Endothelial cell of umbilical vein (primary cell): ENCODE data around the gene AMFR. TPM values are rescaled to one million over a fixed set of nuclear protein-coding genes. Genes with fewer than 3 reads are reported as not detected.

Source experiments
- BruUV-seq: library from RNA; stranded (reverse); fragments of 400-500 nt; replicated peaks from 2 replicates; lab custom pipeline; 2021; lab: Mats Ljungman, UMichigan
- CTCF ChIA-PET: fragments of 300-600, 350-600 bp; sonication (Branson Sonifier 250); formaldehyde crosslinking; loops from one replicate; lab custom pipeline; 2021; ENCODE audit warnings: antibody characterized with exemption, inconsistent platforms; lab: Charles Lee
- POLR2A ChIA-PET: fragments of 300-600, 350-600 bp; sonication (Branson Sonifier 250); formaldehyde crosslinking; loops from one replicate; lab custom pipeline; 2021; ENCODE audit warnings: antibody characterized with exemption, inconsistent platforms; lab: Charles Lee
- DNase-seq: peaks from one replicate; pipeline ENCODE4 v3.0.0-alpha.2; 2011; ENCODE audit warnings: low read depth, low spot score
- FAIRE-seq: peaks from 2 replicates; lab custom pipeline; 2011; peaks lifted over from hg19 to GRCh38; lab: Jason Lieb, UNC
- H2AFZ ChIP-seq: 2 replicates; pipeline ENCODE4 v1.6.0; 2012; ENCODE audit warnings: low read depth, low read length, control low read depth, inconsistent platforms
- H3K27ac ChIP-seq: 2 replicates; pipeline ENCODE4 v1.5.1; 2011; ENCODE audit warnings: low read depth, mild to moderate bottlenecking, control low read depth, low read length, moderate library complexity; ENCODE audit not compliant: insufficient read depth
- H3K27me3 ChIP-seq, 2 experiments: 2 replicates each; pipeline versions ENCODE4 v1.6.0 to v1.6.1; 2011; ENCODE audit warnings: low read length in 2 of 2, mixed read lengths in 1 of 2; ENCODE audit not compliant: control insufficient read depth in 2 of 2, insufficient read depth in 2 of 2
- H3K36me3 ChIP-seq, 2 experiments: 2 replicates in 1 of 2; 3 replicates in 1 of 2; pipeline ENCODE4 v1.5.1; 2011; ENCODE audit warnings: low read length in 2 of 2, mild to moderate bottlenecking in 1 of 2, moderate library complexity in 1 of 2; ENCODE audit not compliant: control insufficient read depth in 2 of 2, insufficient read depth in 2 of 2; ENCODE audit errors: extremely low read depth in 1 of 2
- H3K4me1 ChIP-seq: 3 replicates; pipeline ENCODE4 v1.5.1; 2011; ENCODE audit warnings: mild to moderate bottlenecking, low read length; ENCODE audit not compliant: control insufficient read depth, insufficient read depth; ENCODE audit errors: extremely low read depth
- H3K4me2 ChIP-seq: 2 replicates; pipeline ENCODE4 v1.6.1; 2011; ENCODE audit warnings: low read length, control low read depth, mixed read lengths; ENCODE audit not compliant: insufficient read depth
- H3K4me3 ChIP-seq, 3 experiments: fragments of 200-600 bp in 1 of 3; sonication (generic), shearing (Covaris generic) in 1 of 3; replicated peaks in 1 of 3; 2 replicates each; pipeline ENCODE4 v1.5.1; 2011 to 2016; ENCODE audit warnings: control low read depth in 3 of 3, low read length in 3 of 3, mild to moderate bottlenecking in 2 of 3, inconsistent platforms in 1 of 3, low read depth in 1 of 3, moderate library complexity in 1 of 3; ENCODE audit not compliant: insufficient read depth in 1 of 3
- H3K79me2 ChIP-seq: 2 replicates; pipeline ENCODE4 v1.6.0; 2012; ENCODE audit warnings: low read length, inconsistent platforms; ENCODE audit not compliant: control insufficient read depth, insufficient read depth
- H3K9ac ChIP-seq: replicated peaks from 2 replicates; pipeline ENCODE3; 2011; ENCODE audit warnings: low read length, control low read depth; ENCODE audit not compliant: insufficient read depth; ENCODE audit errors: extremely low read depth
- H3K9me1 ChIP-seq: replicated peaks from 3 replicates; pipeline ENCODE4 v1.6.0; 2011; ENCODE audit warnings: mild to moderate bottlenecking, low read length; ENCODE audit not compliant: control insufficient read depth, insufficient read depth; ENCODE audit errors: extremely low read depth
- H3K9me3 ChIP-seq: replicated peaks from 2 replicates; pipeline ENCODE4 v1.5.1; 2012; ENCODE audit warnings: low read length, inconsistent platforms; ENCODE audit not compliant: control insufficient read depth, insufficient read depth
- H4K20me1 ChIP-seq: replicated peaks from 2 replicates; pipeline ENCODE3; 2011; ENCODE audit warnings: mild to moderate bottlenecking, low read length; ENCODE audit not compliant: control insufficient read depth, insufficient read depth; ENCODE audit errors: extremely low read depth
- CTCF ChIP-seq, 2 donors: IDR thresholded peaks; 1 replicate in 1 of 2; 2 replicates in 1 of 2; pipeline ENCODE4 v1.5.1; 2011; ENCODE audit warnings: low read length in 2 of 2, mild to moderate bottlenecking in 2 of 2, moderate library complexity in 2 of 2, control low read depth in 1 of 2, inconsistent platforms in 1 of 2, low read depth in 1 of 2; ENCODE audit not compliant: insufficient read depth in 1 of 2; ENCODE audit errors: extremely low read depth in 1 of 2
- FOS ChIP-seq: IDR thresholded peaks from 2 replicates; pipeline ENCODE4 v1.6.1; 2011; ENCODE audit warnings: mild to moderate bottlenecking, low read length, moderate library complexity, borderline replicate concordance; ENCODE audit not compliant: insufficient read depth
- GATA2 ChIP-seq: IDR thresholded peaks from 2 replicates; pipeline ENCODE4 v1.7.0; 2011; ENCODE audit warnings: low read depth, mild to moderate bottlenecking, moderate library complexity, mixed read lengths, low read length; ENCODE audit not compliant: insufficient read length, insufficient read depth
- MAX ChIP-seq: IDR thresholded peaks from 2 replicates; pipeline ENCODE4 v1.6.1; 2011; ENCODE audit not compliant: insufficient read depth, insufficient read length
- MYC ChIP-seq: IDR thresholded peaks from one replicate; pipeline ENCODE4 v1.6.1; 2011; ENCODE audit warnings: mild to moderate bottlenecking, low read depth, low read length
- POLR2A ChIP-seq: IDR thresholded peaks from 2 replicates; pipeline ENCODE4 v1.6.1; 2012; ENCODE audit warnings: low read depth, mild to moderate bottlenecking, control low read depth, low read length
- POLR2AphosphoS5 ChIP-seq: IDR thresholded peaks from 2 replicates; pipeline ENCODE4 v1.6.1; 2012; ENCODE audit warnings: low read depth, mild to moderate bottlenecking, control low read depth, low read length, moderate library complexity; ENCODE audit not compliant: insufficient read depth
- dilution Hi-C: fragments of 300-500 bp; cut with MboI; formaldehyde crosslinking; loops from one replicate; pipeline ENCODE4 v1.15.0; 2019; ENCODE audit warnings: low sequenced_read_pairs; ENCODE audit not compliant: extremely low pct_ligation_motif_present
- intact Hi-C: fragments of 100-400 bp; cut with micrococcal nuclease; formaldehyde crosslinking; loops from one replicate; pipeline ENCODE4 v1.10.0; 2022
- polyA plus RNA-seq, 4 experiments: library from polyadenylated mRNA; depleted of rRNA in 3 of 4; stranded (reverse) in 3 of 4; unstranded in 1 of 4; fragments of >200 nt; gene quantifications; 2 replicates each; pipeline versions ENCODE4 v1.2.1 to v1.2.3, GENCODE V29; 2011 to 2012; ENCODE audit warnings: missing spikeins in 1 of 4
- total RNA-seq: library from RNA; stranded (reverse); gene quantifications from 2 replicates; pipeline ENCODE4 v1.2.3, GENCODE V29; 2021

Gene AMFR
- total and polyA plus RNA-seq, 2 donors (not counting 3 experiments of a cell fraction or from before 2014, with no cell fraction given), result 66.5 to 71.7 TPM

- Histone ChIP-seq H3K27ac (no peak overlapping the region), H3K27me3 (no peaks in the 10 kb centered on the region), H3K9me1 (no peaks in the 10 kb centered on the region), H2AFZ (no peak overlapping the region), H3K9ac (no peak overlapping the region), H3K4me1 (no peaks in the 10 kb centered on the region), H4K20me1 (no peaks in the 10 kb centered on the region), H3K4me3 (no peak overlapping the region), H3K79me2 (no peaks in the 10 kb centered on the region), H3K36me3 (no peaks in the 10 kb centered on the region), H3K9me3 (no peaks in the 10 kb centered on the region), H3K4me2 (no peak overlapping the region)
- dilution Hi-C loops (no loop called here), intact Hi-C loops (no loop called here)
- POLR2A ChIA-PET, result no interaction called here
- DNase-seq (no peak), FAIRE-seq (no peak)
- CTCF ChIA-PET, result interaction anchor here (1.0 kb wide), 1 partner anchor 21 kb away, joined by 3 read pairs; no protein-coding TSS in a partner anchor
- TF ChIP-seq MYC (no peak), POLR2A (no peak), POLR2AphosphoS5 (no peak), MAX (no peak), CTCF (IDR thresholded peaks at IDR 0.05; ENCODE audit: extremely low read depth in 1 of 2, insufficient read depth in 1 of 2, low read depth in 1 of 2, low read length in 2 of 2) (no peak), GATA2 (no peak), FOS (no peak)
- BruUV-seq, result no TSS peak
These were observed 89.2 kb downstream of the AMFR start for GRCh38 chr16:56336071-56336688.
